Muscle layer of colon (tissue), 2 donors: ENCODE data around the gene EFNA5.

Experiments used
- H3K27ac ChIP-seq: one replicate; pipeline ENCODE4 v1.7.0; 2013; ENCODE audit warnings: low read depth, mild to moderate bottlenecking, low read length, moderate library complexity
- H3K27me3 ChIP-seq, 2 donors: one replicate each; pipeline ENCODE4 v1.7.0; 2013; ENCODE audit warnings: low read length in 2 of 2, mild to moderate bottlenecking in 2 of 2; ENCODE audit not compliant: insufficient read depth in 2 of 2, control insufficient read depth in 1 of 2
- H3K36me3 ChIP-seq: one replicate; pipeline ENCODE4 v1.7.0; 2013; ENCODE audit warnings: mild to moderate bottlenecking, low read length; ENCODE audit not compliant: insufficient read depth
- H3K4me1 ChIP-seq: one replicate; pipeline ENCODE4 v1.7.0; 2013; ENCODE audit warnings: mild to moderate bottlenecking, low read length; ENCODE audit not compliant: insufficient read depth
- H3K4me3 ChIP-seq, 2 donors: one replicate each; pipeline ENCODE4 v1.7.0; 2013; ENCODE audit warnings: low read length in 2 of 2, low read depth in 1 of 2, mild to moderate bottlenecking in 1 of 2, moderate library complexity in 1 of 2
- H3K9ac ChIP-seq: one replicate; pipeline ENCODE4 v1.7.0; 2013; ENCODE audit warnings: low read length
- H3K9me3 ChIP-seq: one replicate; pipeline ENCODE4 v1.7.0; 2013; ENCODE audit warnings: mild to moderate bottlenecking, low read length
- donor health status: abdominal sarcoma.
- donor health status: Adenocarcinoma of cecum.

Gene EFNA5

DNA sequence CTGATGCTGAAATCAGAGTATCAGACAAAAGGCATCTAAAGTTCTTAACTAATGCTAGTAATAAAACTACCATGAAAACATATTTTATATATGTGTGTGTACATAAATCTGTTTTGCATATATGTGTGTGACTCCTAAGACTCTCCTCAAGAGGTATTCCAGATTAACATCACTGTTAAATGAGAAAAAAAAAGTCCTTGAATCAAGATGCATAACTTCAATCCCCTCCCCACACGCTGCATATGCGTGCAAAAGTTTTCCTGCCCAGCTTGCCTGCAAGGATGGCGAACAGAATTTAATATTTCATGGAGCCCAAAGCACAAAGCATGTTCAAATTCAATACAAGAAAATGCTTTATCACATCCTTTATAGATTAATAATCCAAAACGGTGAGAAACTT lies 34.7 kb downstream of the EFNA5 start:
- no peaks in the 10 kb centered on the region for H3K9me3 ChIP-seq
- no peaks in the 10 kb centered on the region for H3K27me3 ChIP-seq
- H3K9ac ChIP-seq = no peak overlapping the region
- H3K4me3 ChIP-seq = no peak overlapping the region
- no peaks in the 10 kb centered on the region for H3K4me1 ChIP-seq
- H3K36me3 ChIP-seq = no peaks in the 10 kb centered on the region
- H3K27ac ChIP-seq = no peak overlapping the region

DNA sequence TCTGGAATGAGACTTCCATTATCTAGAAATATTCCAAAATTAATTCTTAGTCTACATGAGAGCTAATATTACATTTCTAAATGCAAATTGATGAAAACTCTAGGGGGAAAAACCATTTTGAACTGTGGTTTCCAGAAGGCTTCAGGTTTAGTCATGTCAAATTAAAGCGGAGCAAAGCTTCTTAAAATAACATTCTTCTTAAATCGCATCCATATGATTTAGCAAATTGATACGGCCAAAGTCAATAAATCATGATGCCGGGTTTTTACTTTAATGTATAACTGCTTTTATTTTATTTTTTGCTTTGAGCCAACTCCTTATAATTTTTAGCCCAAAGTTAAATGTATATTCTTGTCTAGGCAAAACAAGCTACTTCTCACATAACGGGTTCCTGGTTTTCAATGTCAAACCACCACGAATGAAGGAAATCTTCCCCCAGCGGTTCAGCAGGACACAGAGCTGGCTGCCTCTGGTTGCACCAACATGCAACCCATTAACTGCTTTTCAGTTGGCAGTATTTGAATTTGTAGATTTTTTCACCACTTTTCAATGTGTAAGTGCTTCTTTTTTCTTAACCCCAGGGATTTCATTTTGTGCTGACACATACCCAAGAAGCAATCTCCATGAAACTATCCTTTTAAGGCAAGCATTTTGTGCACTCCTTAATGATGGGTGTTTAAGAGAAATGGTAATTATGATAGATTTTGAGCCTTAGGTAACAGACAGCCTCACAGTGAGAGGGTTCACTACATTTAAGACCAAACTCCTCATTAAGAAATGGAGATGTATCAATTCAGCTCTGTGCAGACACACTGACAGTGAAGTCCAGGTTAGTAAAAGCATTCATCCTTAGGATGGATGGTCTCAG lies 35.5 kb downstream of the EFNA5 start:
- Histone ChIP-seq H3K27me3 (no peaks in the 10 kb centered on the region), H3K36me3 (no peaks in the 10 kb centered on the region), H3K9ac (no peak overlapping the region), H3K27ac (no peak overlapping the region), H3K9me3 (no peaks in the 10 kb centered on the region), H3K4me3 (no peak overlapping the region), H3K4me1 (no peaks in the 10 kb centered on the region)

DNA sequence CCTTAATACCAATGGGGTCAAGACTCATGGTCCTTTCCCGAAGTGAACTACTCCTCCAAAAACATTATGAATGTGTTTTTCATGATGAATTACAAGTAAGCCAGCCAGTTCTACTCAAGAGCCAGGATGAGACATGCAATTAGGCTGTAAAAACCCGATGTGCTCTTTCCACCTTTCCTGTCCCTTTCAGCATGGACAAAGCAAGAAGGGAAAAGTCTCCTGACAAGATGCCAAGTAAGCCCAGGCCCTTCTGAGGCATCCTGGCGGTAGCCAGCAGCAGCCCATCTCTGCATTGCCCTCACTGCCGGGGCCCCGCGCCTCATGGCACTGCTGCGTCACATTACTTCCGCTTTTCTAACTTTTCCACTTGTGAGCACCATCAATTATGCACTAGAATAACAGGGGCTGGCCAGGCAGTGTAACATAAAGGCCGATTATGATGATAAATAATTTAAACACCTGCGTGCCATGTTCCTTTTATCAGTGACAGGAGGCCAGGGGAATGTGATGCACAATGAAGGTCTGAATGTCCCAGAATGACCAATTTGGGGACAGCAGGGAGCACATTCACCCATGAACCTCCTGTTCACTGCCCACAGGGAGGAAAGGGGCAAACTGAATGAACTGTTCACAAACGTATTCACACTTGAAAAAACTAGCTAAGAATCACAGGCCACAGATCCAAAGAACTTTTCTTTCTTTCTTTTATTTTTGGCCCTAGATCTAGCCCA lies 37.4 kb downstream of the EFNA5 start:
- no peak overlapping the region for H3K9ac ChIP-seq
- H3K27me3 ChIP-seq = no peaks in the 10 kb centered on the region
- H3K4me3 ChIP-seq = no peak overlapping the region
- no peaks in the 10 kb centered on the region for H3K9me3 ChIP-seq
- no peaks in the 10 kb centered on the region for H3K4me1 ChIP-seq
- no peaks in the 10 kb centered on the region for H3K36me3 ChIP-seq
- H3K27ac ChIP-seq = no peak overlapping the region

DNA sequence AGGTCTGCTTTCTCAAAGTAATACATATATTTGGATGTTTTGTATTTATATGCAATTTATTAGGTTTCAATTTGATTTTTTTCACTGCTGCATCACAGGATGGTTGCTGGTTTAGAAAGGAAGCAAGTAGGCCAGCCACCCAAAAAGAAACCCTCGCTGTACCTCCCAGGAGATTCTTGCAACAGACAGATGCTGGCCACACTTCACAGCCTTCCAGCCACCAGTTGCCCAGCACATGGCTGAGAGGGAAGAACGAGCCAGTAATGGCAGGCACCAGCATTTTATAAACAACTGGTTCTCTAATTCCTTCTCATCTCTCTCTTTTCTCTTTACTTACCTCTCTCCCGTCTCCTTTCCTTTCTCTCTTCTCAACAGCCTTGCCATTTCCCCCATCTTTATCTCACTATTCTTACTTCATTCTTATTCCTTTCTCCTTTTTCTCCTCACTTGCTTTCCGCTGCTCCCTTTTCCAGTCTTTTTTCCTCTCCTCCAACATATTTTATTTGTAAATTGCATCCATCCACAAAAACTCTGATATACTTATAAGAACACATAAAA lies 38.9 kb downstream of the EFNA5 start:
- no peaks in the 10 kb centered on the region for H3K4me1 ChIP-seq
- no peaks in the 10 kb centered on the region for H3K27me3 ChIP-seq
- no peak overlapping the region for H3K4me3 ChIP-seq
- H3K9ac ChIP-seq = no peak overlapping the region
- H3K9me3 ChIP-seq = no peaks in the 10 kb centered on the region
- no peak overlapping the region for H3K27ac ChIP-seq
- no peaks in the 10 kb centered on the region for H3K36me3 ChIP-seq

DNA sequence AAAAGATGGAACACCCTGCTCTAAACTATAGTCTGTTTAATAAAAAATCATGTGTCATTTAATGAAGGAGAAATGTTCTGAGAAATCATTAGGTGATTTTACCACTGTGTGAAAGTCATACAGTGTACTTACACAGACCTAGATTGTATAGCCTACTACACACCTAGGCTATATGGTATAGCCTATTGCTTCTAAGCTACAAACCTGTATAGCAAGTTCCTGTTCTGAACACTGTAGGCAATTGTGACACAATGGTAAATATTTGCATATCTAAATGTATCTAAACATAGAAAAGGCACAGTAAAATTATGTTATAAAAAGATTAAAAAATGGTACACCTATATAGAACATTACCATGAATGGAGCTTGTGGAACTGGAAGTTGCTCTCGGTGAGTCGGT lies 40.6 kb downstream of the EFNA5 start:
- Histone ChIP-seq H3K27ac (no peak overlapping the region), H3K36me3 (no peaks in the 10 kb centered on the region), H3K4me1 (no peaks in the 10 kb centered on the region), H3K4me3 (no peak overlapping the region), H3K9ac (no peak overlapping the region), H3K27me3 (no peaks in the 10 kb centered on the region), H3K9me3 (no peaks in the 10 kb centered on the region)

DNA sequence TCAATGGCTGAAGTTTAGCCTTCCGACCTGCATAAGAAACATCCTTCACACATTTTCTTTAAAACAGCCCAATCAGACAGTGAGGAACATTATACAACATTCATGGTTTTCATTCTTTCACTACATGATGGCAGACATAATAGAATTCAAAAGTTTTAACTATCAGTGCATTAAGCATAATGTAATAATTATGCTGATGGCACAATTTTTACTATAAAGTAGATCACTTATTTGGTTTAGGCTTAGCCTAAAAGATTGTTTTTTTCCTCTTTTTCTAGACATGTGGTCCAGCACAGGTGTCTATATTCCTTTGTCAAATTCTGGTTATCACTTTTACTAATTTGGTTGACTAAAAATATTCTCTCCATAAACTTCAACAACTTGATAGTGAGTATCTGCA lies 46.5 kb downstream of the EFNA5 start:
- H3K27me3 ChIP-seq = no peaks in the 10 kb centered on the region
- H3K36me3 ChIP-seq = no peaks in the 10 kb centered on the region
- H3K9ac ChIP-seq = no peak overlapping the region
- H3K9me3 ChIP-seq = no peaks in the 10 kb centered on the region
- H3K4me3 ChIP-seq = no peak overlapping the region
- H3K4me1 ChIP-seq = no peaks in the 10 kb centered on the region
- H3K27ac ChIP-seq = no peak overlapping the region

DNA sequence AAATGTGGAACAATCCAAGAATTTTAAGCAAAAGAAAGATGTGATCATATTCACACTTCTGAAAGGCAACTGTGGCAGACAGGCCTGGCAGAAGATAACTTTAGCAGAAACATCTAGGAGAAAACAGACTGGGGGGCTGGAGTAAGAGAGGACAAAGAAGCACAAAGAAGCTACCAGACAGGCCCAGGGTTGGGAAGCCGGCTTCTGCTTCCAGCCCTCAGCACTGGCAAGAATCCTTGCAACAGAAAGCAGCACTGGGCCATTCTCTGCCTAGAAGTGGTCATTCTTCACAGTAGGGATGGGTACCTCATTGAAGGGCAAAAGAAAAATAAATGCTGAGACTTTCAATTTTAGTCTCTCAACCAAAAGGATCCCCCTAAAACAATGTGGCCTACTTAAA lies 49.6 kb downstream of the EFNA5 start:
- Histone ChIP-seq H3K27me3 (no peaks in the 10 kb centered on the region), H3K36me3 (no peaks in the 10 kb centered on the region), H3K4me3 (no peak overlapping the region), H3K4me1 (no peaks in the 10 kb centered on the region), H3K9ac (no peak overlapping the region), H3K9me3 (no peaks in the 10 kb centered on the region), H3K27ac (no peak overlapping the region)

DNA sequence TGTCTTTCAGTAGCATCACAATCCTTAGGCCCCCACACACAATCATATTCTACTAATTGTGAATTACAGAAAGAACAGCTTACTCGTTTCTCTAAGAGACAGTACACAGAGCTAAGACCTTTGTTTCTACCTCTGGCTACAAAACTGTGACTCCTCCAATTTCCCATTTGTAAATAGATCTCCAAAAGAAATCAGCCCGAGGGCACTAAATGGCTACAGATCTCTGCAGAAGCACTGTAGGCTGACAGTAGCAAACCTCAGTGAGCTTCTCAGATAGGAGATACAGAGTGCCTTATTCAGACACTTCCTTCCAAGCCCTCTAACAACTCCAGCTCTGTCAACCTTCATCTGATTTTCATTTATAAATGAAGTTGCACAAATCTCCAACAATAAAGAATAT lies 51.0 kb downstream of the EFNA5 start:
- H3K9ac ChIP-seq = no peak overlapping the region
- no peaks in the 10 kb centered on the region for H3K27me3 ChIP-seq
- H3K9me3 ChIP-seq = no peaks in the 10 kb centered on the region
- H3K27ac ChIP-seq = no peak overlapping the region
- H3K36me3 ChIP-seq = no peaks in the 10 kb centered on the region
- H3K4me1 ChIP-seq = no peaks in the 10 kb centered on the region
- H3K4me3 ChIP-seq = no peak overlapping the region

DNA sequence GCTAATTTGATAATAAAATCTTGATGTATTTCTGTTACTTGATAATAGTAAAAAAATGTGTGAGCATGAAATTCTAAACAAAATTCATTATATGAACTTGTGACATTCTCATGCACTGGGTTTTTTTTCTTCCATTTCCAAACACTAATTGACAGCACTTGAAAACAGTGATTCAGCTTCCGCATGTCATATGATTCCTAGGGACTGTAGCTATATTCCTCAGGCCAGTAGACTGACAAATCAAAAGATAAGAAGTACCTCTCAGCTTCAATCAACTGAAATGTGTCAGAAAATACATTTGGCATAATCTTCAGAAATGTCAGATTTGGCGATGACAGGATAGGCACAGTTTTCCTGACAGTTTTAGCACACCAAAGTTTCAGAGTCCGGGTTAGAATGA lies 52.5 kb downstream of the EFNA5 start:
- H3K27ac ChIP-seq = no peak overlapping the region
- no peaks in the 10 kb centered on the region for H3K36me3 ChIP-seq
- H3K9ac ChIP-seq = no peak overlapping the region
- H3K4me3 ChIP-seq = no peak overlapping the region
- no peaks in the 10 kb centered on the region for H3K4me1 ChIP-seq
- no peaks in the 10 kb centered on the region for H3K9me3 ChIP-seq
- H3K27me3 ChIP-seq = no peaks in the 10 kb centered on the region

DNA sequence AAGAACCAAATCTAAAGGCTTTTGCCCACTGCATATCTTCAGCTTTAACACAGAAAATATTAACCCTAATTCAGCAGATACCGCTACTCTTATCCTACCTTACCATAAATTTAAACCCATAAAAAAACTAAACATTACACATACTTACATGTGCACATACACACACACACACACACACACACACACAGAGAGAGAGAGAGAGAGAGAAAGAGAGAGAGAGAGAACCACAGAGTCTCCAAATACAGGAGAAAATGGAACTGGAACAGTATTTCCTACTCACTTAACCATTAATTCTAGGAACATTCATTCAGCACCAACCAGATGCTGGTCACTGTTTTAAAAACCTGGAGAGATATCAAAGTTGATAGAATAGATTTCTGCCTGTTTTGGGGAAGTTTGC lies 53.7 kb downstream of the EFNA5 start:
- no peak overlapping the region for H3K9ac ChIP-seq
- no peak overlapping the region for H3K27ac ChIP-seq
- no peak overlapping the region for H3K4me3 ChIP-seq
- no peaks in the 10 kb centered on the region for H3K4me1 ChIP-seq
- no peaks in the 10 kb centered on the region for H3K36me3 ChIP-seq
- H3K27me3 ChIP-seq = no peaks in the 10 kb centered on the region
- no peaks in the 10 kb centered on the region for H3K9me3 ChIP-seq

DNA sequence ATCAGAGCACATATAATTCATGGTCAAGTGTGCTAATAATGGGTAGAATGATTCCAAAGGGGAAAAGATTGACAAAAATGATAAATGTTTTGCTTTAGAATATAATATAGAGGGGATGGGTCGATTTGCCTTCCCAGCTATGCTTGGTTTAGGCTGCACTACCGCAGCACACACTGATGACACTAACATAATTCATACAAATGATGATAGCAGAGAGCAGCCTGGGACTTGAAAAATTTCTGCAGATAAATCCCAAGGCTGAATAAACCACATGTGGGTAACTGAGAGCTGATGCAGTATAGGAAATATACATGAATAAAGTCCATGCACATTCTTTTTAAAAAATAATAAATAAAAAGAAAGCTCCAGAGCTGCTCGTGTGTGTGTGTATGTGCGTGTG lies 54.5 kb downstream of the EFNA5 start:
- Histone ChIP-seq H3K9me3 (no peaks in the 10 kb centered on the region), H3K9ac (no peak overlapping the region), H3K4me3 (no peak overlapping the region), H3K27me3 (no peaks in the 10 kb centered on the region), H3K27ac (no peak overlapping the region), H3K4me1 (no peaks in the 10 kb centered on the region), H3K36me3 (no peaks in the 10 kb centered on the region)
